NT2/D1 (cell line): ENCODE results near the gene GRIA4.

Experiments used
- DNase-seq: peaks from one replicate; pipeline ENCODE4 v3.0.0-alpha.2; 2011; ENCODE audit warnings: low read depth, low spot score
- H3K27me3 ChIP-seq: 2 replicates; pipeline ENCODE4 v1.6.0; 2011; ENCODE audit warnings: mild to moderate bottlenecking; ENCODE audit not compliant: insufficient read length, insufficient read depth
- H3K36me3 ChIP-seq: 2 replicates; pipeline ENCODE4 v1.6.1; 2011; ENCODE audit warnings: mild to moderate bottlenecking, low read length, mixed read lengths; ENCODE audit not compliant: insufficient read depth, insufficient read length
- H3K4me1 ChIP-seq: 2 replicates; pipeline ENCODE4 v1.5.1; 2011; ENCODE audit not compliant: insufficient read depth, insufficient read length
- H3K4me3 ChIP-seq: 2 replicates; pipeline ENCODE4 v1.5.1; 2011; ENCODE audit warnings: low read depth; ENCODE audit not compliant: insufficient read length
- H3K9ac ChIP-seq: 2 replicates; pipeline ENCODE4 v1.6.0; 2011; ENCODE audit warnings: low read depth; ENCODE audit not compliant: insufficient read length
- H3K9me3 ChIP-seq: 2 replicates; pipeline ENCODE4 v1.5.1; 2011; ENCODE audit warnings: mild to moderate bottlenecking, low read length; ENCODE audit not compliant: insufficient read depth
- SUZ12 ChIP-seq: IDR thresholded peaks from 2 replicates; pipeline ENCODE4 v1.6.1; 2011; ENCODE audit not compliant: insufficient read length, insufficient read depth; ENCODE audit errors: extremely low read depth
- YY1 ChIP-seq: IDR thresholded peaks from 2 replicates; pipeline ENCODE4 v1.6.1; 2011; ENCODE audit not compliant: insufficient read length, insufficient read depth
- ZNF274 ChIP-seq: IDR thresholded peaks from 2 replicates; pipeline ENCODE4 v1.6.1; 2011; ENCODE audit warnings: mild to moderate bottlenecking, low read depth, low read length

The GRIA4 gene

DNA sequence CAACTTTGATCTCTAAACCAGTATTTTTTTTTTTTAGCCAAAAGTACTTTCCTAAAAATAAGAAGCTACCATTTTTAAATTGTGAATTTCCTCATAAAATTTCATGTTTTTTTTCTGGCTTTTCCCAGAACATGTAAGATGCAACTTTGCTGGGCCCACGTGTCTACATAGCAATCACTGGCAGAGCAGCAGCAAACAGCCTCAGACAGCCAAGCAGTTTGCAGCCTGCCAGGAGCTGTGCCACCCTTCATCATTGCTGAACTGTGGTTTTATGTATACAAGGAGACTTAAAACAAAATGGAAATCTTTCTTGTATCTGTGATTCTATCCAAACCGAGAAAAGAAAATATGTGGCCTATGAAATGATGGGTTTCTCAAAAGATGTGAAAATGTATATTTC, 110.2 kb downstream of the GRIA4 start:
- no peaks in the 10 kb centered on the region for H3K9me3 ChIP-seq
- no peak for DNase-seq
- no peak for TF ChIP-seq ZNF274
- no peak for TF ChIP-seq SUZ12
- no peak for TF ChIP-seq YY1
- no peak overlapping the region for H3K9ac ChIP-seq
- H3K27me3 ChIP-seq = no peaks in the 10 kb centered on the region
- H3K36me3 ChIP-seq = no peaks in the 10 kb centered on the region
- no peaks in the 10 kb centered on the region for H3K4me1 ChIP-seq
- no peak overlapping the region for H3K4me3 ChIP-seq

GRCh38 chr11:105723269-105723668, 113.4 kb downstream of the GRIA4 start:
- H3K9ac ChIP-seq = no peak overlapping the region
- no peaks in the 10 kb centered on the region for H3K9me3 ChIP-seq
- H3K36me3 ChIP-seq = no peaks in the 10 kb centered on the region
- H3K4me1 ChIP-seq = no peaks in the 10 kb centered on the region
- no peak overlapping the region for H3K4me3 ChIP-seq
- TF ChIP-seq YY1 (no peak), SUZ12 (no peak)
- DNase-seq = no peak
- no peaks in the 10 kb centered on the region for H3K27me3 ChIP-seq

DNA sequence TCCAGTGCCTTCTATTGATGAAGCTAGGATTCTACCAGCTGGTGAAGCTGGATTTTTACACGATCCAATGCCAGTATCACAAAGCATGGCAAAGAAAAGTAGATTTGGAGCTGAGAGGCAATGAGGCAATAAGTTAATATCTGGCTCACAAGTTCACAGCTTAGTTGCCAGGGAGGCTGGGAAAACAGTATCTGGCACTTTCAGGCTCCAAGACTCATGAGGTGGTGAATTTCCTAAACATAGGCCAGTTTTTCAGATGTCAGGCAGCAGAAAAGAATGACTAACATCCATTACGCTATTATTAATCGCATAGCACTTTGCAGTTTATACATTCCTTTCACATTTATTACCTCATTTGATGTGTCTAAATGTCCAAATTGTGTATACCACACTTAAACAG, 122.7 kb downstream of the GRIA4 start:
- Histone ChIP-seq H3K9me3 (no peaks in the 10 kb centered on the region), H3K4me1 (no peaks in the 10 kb centered on the region), H3K4me3 (no peak overlapping the region), H3K9ac (no peak overlapping the region), H3K36me3 (no peaks in the 10 kb centered on the region), H3K27me3 (no peaks in the 10 kb centered on the region)
- TF ChIP-seq ZNF274 (no peak), SUZ12 (no peak), YY1 (no peak)
- DNase-seq = no peak

GRCh38 chr11:105734426-105734825, 124.6 kb downstream of the GRIA4 start:
- DNase-seq = no peak
- Histone ChIP-seq H3K9me3 (no peaks in the 10 kb centered on the region), H3K27me3 (no peaks in the 10 kb centered on the region), H3K4me1 (no peaks in the 10 kb centered on the region), H3K4me3 (no peak overlapping the region), H3K36me3 (no peaks in the 10 kb centered on the region), H3K9ac (no peak overlapping the region)
- TF ChIP-seq SUZ12 = no peak
- TF ChIP-seq YY1 = no peak
- no peak for TF ChIP-seq ZNF274

- no peak for DNase-seq
- Histone ChIP-seq H3K27me3 (no peaks in the 10 kb centered on the region), H3K36me3 (no peaks in the 10 kb centered on the region), H3K9ac (no peak overlapping the region), H3K9me3 (no peaks in the 10 kb centered on the region), H3K4me1 (no peaks in the 10 kb centered on the region), H3K4me3 (no peak overlapping the region)
- no peak for TF ChIP-seq ZNF274
- no peak for TF ChIP-seq SUZ12
- no peak for TF ChIP-seq YY1
These were observed 128.4 kb downstream of the GRIA4 start for GRCh38 chr11:105738251-105738650.

- TF ChIP-seq SUZ12 (no peak), YY1 (no peak), ZNF274 (no peak)
- Histone ChIP-seq H3K36me3 (no peaks in the 10 kb centered on the region), H3K9ac (no peak overlapping the region), H3K4me1 (no peaks in the 10 kb centered on the region), H3K9me3 (no peaks in the 10 kb centered on the region), H3K4me3 (no peak overlapping the region), H3K27me3 (no peaks in the 10 kb centered on the region)
- DNase-seq = no peak
These were observed 129.3 kb downstream of the GRIA4 start for GRCh38 chr11:105738986-105739795.

DNA sequence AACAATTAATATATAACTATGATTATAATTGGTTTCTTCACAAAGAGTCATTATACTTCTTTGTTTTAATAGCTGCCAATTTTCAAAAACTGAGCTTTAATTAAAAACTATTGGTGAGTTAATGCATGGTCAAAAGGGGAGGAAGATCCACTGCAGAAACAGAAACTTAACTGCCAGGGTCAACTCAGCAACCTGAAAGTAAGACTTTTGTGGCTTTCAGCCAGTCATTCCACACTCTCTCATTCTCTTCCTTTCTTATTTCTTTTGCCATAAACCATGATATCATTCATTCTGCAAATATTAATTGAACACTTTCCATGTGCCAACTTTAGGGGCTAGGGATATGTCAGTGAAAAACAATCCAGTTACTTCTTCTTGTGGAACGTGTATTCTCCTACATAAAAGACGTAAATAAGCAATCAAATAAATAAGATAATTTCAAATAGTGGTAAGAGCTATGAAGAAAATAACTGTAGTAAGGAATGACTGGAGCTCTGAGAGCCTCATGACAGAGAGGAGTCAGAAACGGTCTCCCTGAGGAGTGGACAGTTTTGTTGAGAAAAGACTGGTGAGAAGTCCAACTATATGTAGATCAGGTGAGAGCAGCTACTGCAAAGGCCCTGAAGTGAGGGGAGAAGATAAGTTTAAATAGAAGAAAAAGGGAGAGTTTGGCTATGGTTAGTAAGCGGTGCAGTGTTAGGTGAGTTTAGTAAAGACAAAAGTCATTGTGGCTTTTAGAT, 130.5 kb downstream of the GRIA4 start:
- Histone ChIP-seq H3K9ac (no peak overlapping the region), H3K9me3 (no peaks in the 10 kb centered on the region), H3K27me3 (no peaks in the 10 kb centered on the region), H3K4me1 (no peaks in the 10 kb centered on the region), H3K4me3 (no peak overlapping the region), H3K36me3 (no peaks in the 10 kb centered on the region)
- TF ChIP-seq ZNF274 = no peak
- TF ChIP-seq SUZ12 = no peak
- no peak for TF ChIP-seq YY1
- DNase-seq = no peak
